Fibroblast of the conjunctiva (primary cell): ENCODE measurements around the gene CHST5.

ENCODE experiments used
- DNase-seq: peaks from one replicate; pipeline ENCODE4 v3.0.0-alpha.2; 2010; ENCODE audit warnings: low read depth

The CHST5 gene

DNA sequence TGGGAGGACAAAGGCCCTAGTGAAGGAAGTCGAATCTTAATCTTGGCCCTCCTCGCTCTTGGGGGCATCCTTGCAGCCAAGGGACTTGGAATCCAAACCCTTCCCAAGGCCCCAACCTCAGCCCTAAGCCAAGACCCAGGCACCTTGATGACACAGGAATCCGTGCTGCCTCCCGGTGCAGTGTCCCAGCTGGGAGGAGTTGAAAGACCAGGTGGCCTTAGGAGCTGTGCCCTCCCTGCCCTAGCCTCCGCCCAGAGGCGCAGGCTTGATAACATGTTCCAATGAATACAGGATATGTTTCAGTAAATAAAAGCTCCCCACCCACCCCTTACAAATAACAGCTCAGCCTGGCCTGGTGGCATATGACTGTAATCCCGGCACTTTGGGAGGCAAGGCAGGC lies at the start of gene CHST5:
Gene CHST5, minus strand, starts transcription at position 208 of the 400 bp plus-strand sequence. CDS start 5,724 bp downstream, outside the sequence.
- DNase-seq, result no peak

DNA sequence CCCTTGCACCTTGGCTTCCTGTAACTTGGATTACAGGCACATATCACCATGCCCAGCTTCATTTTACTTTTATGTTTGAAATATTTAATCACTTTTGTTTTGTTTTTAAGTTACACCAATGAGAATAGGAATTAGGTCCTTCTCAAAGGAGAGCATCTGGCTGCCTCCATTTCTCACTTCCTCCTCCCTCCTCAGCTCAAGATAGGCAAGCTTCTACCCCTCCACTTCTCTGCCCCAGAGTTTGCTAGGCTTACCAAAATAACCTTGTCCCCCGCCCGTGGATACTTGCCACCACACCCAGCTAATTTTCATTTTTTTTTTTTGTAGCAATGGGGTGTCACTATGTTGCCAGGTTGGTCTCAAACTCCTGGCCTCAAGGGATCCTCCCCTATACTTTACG lies 48.2 kb upstream of the CHST5 start:
- no peak for DNase-seq

DNA sequence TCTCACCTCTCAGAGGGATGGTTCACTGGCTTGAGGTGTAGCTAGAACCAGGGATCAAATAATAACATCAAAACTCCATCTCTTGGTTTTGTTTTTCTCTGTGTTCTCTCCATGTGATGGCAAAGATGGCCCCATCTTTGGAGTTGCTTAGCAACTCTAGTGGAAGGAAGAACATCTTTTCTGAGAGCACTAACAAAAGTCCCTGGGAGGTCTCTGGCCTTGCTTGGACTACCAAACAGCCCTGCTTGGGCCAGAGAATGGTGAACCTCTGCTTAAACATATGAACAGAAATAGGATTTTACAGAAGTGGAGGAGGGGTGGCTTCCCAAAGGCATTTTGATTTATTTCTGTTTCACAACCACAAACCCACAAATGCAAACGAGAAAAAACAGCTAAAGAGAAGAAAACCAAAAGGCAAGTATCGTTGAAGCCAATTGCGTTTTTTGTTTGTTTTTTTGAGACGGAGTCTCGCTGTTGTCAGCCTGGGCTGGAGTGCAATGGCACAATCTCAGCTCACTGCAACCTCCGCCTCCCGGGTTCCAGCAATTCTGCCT lies 43.5 kb upstream of the CHST5 start:
- DNase-seq, result no peak

DNA sequence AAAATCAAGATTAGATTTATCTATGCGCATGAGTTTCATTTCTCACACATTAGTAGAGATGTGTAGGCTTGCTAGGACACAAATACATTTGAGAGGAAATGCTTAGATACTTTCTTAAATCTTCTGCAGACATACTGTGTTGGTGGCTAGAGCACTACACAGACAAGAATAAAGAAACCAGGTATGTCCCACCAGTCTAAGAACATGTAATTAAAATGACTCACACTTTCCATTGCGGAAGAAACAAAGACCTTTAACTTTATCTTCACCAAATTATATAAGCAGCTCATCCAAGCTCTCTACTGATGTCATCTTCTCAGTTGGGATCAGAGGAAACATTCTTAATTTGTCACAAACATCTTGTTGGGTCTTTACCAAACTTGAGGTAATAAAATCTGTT lies 42.8 kb upstream of the CHST5 start:
- DNase-seq, result no peak

DNA sequence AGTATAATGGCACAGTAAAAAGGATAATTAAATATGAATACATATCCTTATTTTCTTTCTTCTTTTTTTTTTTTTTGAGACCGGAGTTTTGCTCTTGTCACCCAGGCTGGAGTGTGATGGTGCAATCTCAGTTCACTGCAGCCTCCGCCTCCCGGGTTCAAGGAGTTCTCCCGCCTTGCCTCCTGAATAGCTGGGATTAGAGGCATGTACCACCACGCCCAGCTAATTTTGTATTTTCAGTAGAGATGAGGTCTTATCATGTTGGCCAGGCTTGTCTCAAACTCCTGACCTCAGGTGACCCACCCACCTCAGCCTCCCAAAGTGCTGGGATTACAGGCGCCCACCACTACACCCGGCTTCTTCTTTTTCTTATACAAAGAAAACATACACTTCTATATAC lies 42.3 kb upstream of the CHST5 start:
- no peak for DNase-seq

DNA sequence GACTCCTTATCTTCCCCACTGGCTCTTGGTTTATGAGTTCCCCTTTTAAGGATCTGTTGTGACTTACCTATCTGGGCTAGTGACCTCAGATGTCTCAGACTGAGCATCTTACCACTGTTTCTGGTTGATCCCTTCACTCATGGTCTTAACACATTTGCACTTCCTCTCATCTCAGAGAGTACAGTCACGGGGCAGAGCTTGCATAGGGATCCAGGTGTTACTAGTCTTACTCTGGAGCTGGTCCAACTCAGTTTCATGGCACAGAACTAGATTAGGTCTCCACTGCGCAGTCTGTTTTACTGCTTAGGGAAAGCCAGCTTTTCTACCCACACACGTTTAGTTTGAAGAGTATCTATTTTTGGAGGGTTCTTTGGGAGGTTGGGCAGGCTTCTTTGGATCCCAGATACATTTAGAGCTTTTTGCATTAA lies 40.5 kb upstream of the CHST5 start:
- DNase-seq, result no peak

DNA sequence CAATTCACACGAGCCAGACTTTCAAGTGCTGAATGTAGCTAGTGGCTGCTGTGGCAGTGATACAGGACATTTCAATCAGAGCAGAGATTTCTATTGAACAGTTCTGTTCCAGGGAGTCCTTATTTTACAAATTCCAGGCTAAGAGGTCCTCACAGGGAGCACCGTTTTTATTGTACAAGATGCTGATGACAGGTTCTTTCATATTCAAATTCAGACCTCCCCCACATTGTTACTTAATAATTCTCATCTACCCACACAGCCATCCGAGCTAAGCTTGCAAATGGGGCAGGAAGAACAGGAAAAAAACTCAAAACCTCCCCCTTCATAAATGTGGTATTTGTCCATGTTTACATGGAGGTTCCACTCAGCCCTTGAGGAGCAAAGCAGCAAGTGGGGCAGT lies 40.0 kb upstream of the CHST5 start:
- no peak for DNase-seq

DNA sequence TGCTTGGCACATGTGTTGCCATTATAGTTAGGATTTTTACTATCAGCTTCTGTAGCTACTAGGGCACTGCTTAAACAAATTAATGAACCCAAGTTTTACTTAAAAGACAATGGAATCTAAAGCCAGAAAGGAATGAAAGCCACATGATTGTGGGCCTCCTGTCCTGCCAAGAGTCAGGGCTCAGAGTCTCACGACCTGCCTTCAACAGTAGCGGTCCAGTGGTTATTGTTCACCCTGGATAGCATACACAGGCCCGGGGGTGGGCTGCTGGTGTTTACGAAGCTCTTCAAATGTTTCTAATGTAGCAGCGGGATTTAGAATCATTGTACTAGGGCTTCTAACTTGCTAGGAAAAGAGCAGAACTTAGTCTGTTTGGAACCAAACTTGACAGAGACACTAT lies 38.0 kb upstream of the CHST5 start:
- no peak for DNase-seq

DNA sequence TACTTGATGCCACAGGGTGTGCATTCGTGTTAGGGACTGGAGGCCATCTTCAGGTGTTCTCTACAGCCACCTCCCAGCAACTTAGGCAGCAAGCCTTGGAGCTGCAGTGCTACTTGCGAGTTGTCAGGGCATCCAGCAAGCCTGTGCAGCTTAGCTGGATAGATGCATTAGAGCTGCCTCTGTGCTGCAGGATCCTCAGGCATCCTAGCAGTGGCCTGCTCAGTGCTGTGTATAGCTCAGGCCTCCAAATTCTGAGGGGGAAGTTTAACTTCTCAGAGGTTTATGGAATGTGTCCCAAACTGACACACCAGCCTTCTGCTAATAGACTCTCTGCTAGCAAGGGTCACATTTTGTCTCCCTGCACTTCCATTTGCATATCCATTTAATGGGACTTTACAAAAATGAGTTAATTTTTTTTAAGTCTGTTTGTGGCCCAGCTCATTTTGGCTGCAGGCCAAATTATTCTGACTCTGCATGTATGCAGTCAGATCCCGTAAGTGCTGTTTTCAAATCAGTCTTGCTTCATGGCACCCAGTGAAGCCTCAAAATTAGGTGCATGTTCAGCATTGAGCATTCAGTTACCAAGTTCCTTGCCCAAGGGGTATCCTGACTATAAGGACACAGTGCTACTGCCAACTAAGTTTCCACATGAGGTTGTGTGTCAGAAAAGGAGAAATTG lies 37.1 kb upstream of the CHST5 start:
- DNase-seq, result no peak

DNA sequence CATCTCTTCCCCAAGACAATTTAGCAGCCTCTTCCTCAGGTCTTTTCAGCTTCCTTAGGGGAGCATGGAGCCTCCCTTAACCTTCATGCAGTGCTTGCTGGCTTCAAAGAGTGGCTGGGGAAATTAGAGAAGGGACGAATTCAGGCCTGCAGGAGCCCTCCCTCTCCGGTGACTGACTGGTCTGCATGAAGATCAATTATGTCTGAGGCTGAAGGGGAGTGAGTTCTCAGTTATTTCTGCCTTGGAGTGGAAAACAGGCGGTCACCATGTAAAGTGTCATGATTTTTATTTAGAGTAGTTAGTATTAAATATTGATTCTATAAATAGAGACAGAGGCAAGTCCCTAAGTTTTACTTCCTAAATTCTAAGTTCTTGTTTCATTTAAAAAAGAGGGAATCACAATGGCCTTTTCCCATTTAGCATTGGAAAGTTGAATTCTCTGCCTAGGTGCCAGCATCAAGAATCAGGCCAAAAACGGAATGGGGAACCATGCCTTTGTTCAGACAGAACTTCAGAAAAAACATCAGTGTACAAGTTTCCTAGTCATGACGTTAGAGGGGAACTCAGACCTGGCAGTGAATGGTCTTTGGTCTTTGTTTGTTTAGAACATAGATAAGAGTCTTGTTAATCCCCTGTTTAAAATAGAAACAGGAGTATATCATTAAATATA lies 34.6 kb upstream of the CHST5 start:
- DNase-seq, result no peak

DNA sequence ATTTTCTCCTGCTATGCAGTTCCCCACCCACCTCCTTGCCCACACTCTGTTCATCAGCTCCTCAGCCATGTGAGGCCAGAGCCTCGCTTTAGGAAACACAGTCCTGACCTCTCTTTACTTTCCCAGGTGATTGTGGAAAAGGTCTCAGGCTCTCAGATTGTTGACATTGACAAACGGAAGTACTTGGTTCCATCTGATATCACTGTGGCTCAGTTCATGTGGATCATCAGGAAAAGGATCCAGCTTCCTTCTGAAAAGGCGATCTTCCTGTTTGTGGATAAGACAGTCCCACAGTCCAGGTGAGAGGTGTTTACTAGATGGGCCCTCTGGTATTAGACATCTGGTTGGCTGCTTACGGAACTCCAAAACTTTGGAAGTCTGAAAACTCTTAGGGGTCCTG lies 32.0 kb upstream of the CHST5 start:
- DNase-seq, result no peak

DNA sequence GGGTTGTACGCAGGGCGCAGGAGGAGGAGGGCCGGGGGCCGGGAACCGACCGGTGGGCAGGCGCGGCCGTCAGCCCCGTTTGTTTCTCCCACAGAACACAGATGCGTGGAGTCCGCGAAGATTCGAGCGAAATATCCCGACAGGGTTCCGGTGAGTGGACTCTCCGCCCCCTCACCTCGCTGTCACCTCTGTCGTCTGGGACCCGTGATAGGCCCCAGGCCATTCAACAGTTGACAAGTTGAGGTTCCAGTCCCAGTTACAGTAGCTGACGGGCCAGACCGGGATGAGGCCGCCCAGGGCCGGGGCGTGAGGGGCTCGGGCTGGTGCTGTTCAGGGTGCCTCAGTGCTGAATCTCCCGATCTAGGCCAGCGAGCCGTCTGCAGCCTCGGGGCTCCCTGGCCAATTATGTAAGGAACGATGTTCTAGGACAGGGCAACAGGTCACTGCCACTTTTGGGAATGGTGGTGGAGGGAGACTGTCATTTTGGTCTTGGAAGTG lies 30.9 kb upstream of the CHST5 start:
- no peak for DNase-seq

DNA sequence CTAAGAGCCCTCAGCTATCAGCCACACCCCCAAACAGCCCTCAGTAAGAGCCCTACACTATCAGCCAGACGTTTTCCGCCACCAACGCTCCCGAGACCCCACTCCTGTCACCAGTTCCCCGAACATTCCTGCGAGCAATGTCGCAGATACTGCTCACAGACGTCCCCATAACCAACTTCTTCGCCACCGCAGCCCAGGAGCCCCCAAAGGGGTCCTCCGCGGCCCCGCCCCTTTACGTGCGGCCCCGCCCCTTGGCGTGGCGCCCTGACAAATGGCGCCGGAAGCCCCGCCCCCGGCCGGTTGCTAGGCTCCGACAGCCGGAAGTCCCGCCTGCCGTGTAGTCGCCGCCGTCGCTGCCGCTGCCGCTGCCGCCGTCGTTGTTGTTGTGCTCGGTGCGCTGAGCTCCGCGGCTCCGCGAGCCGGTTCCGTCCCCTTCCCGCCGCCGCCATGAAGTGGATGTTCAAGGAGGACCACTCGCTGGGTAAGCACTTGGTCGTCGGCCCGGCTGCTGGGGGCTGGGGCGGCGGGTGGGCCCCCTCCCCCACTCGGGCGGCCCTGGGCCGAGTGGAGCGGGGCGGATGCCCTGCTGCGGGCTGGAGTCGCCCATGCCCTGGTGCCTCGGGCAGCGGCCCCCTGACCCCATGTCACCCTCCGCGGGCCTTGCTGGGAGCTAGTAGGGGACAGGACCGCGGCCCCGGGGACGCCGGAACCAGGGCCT lies 30.3 kb upstream of the CHST5 start, which contains the start of gene GABARAPL2:
Gene GABARAPL2, plus strand, starts transcription at position 340 of the 718 bp plus-strand sequence. Its CDS starts 108 bp downstream, at position 448.
- DNase-seq, result peak; percentile 45

DNA sequence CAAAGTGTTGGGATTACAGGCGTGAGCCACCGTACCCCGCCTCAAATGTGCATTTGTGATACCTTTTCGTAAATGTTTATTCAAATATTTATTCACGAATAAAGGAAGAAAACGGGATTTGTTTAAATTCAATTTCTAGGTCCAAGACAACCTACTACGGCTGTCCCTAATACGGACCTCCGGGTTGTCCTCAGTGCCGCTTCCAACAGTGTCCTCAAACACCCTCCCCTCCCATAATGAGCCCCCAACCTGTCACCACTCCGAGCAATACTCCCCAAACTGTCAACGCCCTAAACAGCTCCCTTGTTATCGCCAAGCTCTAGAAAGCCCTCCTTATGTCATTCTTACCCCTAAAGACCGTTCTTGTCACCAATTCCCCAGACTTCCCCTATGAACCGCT lies 29.7 kb upstream of the CHST5 start:
- no peak for DNase-seq

DNA sequence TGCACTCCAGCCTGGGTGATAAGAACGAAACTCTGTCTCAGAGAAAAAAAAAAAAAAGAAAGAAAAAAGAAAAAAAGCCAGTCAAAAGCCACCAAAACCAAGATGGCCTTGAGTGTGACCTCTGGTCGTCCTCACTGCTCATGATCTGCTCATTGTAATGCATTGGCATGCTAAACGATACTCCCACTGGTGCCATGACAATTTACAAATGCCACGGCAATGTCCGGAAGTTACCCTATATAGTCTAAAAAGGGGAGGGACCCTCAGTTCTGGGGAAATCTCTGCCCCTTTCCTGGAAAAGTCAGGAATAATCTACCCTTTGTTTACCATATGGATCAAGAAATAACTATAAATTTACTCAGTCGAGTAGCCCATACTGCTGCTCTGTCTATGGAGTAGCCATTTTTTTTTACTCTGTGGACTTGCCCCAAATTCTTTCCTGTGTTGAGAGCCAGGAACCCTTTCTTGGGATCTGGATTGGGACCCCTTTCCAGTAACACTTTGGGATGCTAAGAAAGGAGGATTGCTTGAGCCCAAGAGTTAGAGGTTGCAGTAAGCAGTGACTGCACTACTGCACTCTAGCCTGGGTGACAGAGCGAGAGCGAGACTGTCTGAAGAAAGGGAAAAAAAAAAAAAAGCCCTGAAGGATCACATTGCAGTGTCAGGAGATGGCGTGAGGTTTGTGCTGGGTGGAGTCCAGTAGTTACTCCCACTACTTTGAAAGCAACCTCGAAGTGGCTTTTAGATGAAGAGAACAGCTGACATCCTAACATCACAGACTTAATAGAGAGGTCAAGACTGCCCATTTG lies 23.9 kb upstream of the CHST5 start:
- peak; percentile 34 for DNase-seq

DNA sequence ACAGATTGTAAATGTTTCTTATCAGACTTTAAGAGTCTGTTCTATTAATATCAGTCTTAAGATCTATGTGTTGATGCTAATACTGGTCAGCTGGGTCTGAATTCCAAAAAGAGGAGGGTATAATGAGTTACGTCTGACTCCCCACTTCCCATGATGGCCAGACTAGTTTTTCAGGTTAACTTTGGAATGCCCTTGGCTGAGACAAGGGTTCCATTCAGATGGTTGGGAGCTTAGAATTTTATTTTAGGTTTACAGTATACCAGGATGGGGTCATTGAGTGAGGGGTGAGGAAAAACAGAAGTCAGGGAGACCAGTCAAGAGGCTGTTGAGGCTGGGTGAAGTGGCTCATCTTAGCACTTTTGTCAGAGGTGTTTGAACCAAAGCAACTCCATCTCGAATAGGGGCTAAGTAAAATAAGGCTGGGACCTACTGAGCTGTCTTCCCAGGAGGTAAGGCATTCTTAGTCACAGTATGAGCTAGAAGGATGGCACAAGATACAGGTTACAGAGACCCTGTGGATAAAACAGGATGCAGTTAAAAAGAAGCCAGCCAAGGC lies 23.0 kb upstream of the CHST5 start:
- no peak for DNase-seq

DNA sequence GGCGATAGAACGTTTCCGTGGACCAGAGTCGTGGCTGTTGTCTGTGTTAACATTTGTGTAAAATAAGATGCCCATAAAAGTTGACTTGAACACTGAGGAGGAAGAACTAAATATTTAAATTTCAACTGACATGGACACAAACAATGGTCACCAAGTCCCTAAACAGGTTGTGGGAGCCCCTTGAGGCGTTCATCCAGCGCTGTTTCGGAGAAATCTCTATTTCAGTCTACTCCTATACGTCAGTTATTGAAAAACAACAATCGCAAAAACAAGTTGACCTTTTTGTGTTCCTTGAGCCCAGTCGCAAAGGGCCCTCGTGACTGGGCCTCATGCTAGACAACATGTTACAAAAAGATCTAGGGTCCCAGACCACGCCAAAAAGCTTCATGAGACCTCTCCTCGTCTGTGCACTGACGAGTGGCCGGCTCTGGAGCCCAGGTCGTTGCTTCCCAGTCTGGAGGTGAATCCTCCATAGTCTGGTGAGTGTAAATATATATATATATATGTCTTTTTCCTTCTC lies 20.6 kb upstream of the CHST5 start:
- no peak for DNase-seq

DNA sequence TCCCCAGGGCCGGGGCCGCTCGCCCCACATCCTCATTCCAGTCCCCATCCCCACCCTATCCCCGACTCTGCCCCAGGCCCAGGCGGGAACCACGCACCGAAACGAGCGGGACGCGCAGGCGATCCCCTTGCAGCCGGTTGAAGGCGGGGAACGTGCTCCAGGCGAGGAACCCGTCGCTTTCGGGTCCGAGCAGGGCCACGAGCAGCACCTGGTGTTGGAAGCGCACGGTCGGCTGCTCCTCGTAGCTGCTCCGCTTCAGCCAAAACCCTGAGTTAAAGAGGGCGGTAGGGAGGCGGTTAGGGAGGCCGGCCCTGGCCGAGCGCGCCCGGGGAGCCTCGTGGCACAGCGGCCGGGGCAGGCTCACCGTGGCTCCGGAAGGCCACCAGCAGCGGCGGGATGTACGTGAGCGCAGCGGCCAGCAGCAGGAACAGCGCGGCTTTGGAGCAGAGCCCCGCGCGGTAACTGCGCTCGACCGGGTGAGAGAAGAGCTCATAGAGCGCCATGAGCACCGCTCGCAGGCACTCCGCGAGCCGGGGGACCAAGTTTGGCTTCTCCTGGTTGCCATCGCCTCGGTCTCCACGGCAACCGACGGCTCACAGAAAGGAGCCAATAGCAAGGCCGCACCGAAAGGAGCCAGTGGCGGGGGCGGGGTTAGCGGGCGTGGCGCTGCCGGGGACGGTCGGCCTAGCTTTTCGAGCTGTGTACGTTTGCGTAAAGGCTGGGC lies 20.0 kb upstream of the CHST5 start, which contains the start of gene TMEM231:
Gene TMEM231, minus strand, starts transcription at position 546 of the 724 bp plus-strand sequence. Its CDS starts 43 bp downstream, at position 503.
- DNase-seq, result peak; percentile 88

DNA sequence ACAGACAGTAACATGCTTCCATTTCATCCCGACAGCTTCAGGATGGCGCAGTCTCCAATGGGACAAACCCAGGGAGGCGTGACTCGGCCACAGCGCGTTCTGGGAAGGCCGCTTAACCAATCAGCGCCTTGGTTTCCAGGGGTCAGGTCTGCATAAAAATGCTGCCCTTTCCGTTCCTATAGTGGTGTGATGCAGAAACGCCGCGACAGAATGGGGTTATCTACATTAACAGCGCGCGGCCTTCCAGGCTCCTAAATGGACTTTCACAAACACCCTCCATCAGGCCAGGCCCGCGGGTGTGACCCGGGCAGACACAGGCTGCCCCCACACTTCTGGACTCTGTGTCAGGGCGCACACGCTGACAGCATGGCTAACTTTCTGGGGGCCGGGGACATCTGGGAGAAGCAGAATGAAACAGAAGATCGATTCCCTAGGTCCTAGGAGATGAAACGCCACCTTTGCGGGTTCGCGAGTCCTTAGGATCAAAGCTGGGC lies 19.4 kb upstream of the CHST5 start:
- peak; percentile 89 for DNase-seq

DNA sequence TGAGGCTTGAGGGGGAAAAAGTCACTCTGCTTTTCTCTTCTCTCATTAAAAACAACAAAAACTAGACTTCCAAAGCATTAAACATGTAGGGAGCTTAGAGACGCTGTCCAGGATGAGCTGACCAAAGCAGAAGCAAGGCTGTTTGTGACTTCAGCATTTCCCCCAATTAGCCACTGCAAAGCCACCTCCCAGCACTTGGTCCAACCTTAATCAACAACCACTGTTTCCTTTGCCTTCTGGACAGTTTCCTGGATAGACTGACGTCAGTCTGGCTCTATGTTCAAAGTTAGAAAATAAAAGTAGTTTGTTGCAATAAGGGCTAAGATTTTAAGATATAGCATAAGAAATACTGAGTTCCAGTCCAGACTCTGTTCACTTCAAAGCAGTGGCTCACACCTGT lies 17.0 kb upstream of the CHST5 start:
- DNase-seq, result no peak
